ENCODE measurements around the gene IFITM1. TPM values are rescaled to one million over a fixed set of nuclear protein-coding genes. Genes with fewer than 3 reads are reported as not detected.
A peak's percentile ranks its signal among the peaks of the same experiment; 100 is the strongest.

The IFITM1 gene
- total and polyA plus RNA-seq, 2 of the 4 experiments (the other 2 are of a cell fraction) = 24.2 to 68.9 TPM

DNA sequence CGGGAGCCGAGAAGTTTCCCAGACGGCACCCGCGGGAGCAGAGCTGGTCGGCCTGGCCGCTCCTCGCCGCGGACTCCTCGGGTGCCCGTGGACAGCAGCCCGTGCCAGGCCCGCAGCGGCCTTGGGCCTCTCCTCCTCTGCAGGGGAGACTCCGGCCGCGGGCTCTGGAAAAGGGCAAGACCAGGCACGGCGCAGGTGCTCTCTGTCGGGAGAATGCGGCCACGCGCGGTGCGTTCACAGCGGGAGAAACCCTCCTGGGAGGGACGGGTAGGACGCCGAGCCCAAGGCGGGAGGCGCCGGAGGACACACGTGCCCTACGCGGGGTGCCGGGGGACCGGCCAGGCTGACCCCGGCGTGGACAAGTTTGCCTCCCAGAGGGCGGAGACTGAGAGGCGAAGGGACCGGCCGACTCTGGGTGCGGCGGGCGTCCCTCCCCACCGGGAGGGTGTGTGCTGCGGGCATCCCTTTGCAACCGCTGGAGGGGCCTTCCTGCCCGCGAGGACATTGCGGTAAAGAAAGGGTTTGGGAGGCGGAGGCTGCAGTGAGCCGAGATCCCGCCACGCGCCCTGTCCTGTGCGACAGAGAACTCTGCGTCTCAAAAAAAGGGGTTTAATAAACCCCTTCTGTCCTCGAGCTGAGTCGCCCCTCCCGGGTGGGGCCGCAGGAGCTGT, 2.3 kb downstream of the IFITM1 start:
- Histone ChIP-seq H2BK20ac (ENCODE audit: low read depth, low read length) (no peak overlapping the region), H3K4ac (ENCODE audit: low read depth, low read length) (no peak overlapping the region), H3K79me1 (ENCODE audit: low read depth in 1 of 2, low read length in 2 of 2) (peaks cover 5 to 40% of the 10 kb centered on the region in 2 experiments; a peak in 3 of 4 replicates), H3K36me3 (ENCODE audit: control insufficient read depth, insufficient read depth, low read length) (peaks cover 6% of the 10 kb centered on the region; the same call in 1 of the 2 replicates), H2BK120ac (ENCODE audit: low read depth, low read length) (no peak overlapping the region), H2BK15ac (ENCODE audit: low read depth, low read length) (no peak overlapping the region), H3K4me1 (ENCODE audit: control insufficient read depth, insufficient read depth, low read length) (peaks cover 24% of the 10 kb centered on the region), H4K8ac (ENCODE audit: low read depth in 2 of 2, low read length in 2 of 2) (no peak overlapping the region), H3K27ac (ENCODE audit: insufficient read depth, low read length) (no peak overlapping the region), H3K56ac (ENCODE audit: extremely low read depth, insufficient read depth, low read length) (no peak overlapping the region), H4K5ac (ENCODE audit: low read depth, low read length) (no peak overlapping the region), H2AK5ac (ENCODE audit: low read depth, low read length) (no peak overlapping the region; the same call in 1 of the 2 replicates), H2AFZ (replicated peaks; ENCODE audit: low read length, poor library complexity) (peak overlapping the region; percentile 71), H3K9ac (ENCODE audit: low read depth, low read length) (no peak overlapping the region), H3K9me3 (ENCODE audit: control insufficient read depth, insufficient read depth, low read length) (no peaks in the 10 kb centered on the region), H4K20me1 (ENCODE audit: insufficient read depth, low read length) (peaks cover 10% of the 10 kb centered on the region; the same call in 1 of the 2 replicates), H3K14ac (replicated peaks; ENCODE audit: low read depth, low read length) (no peak overlapping the region), H3K27me3 (ENCODE audit: control insufficient read depth, insufficient read depth, low read length) (no peaks in the 10 kb centered on the region), H3K23ac (ENCODE audit: low read depth, low read length) (no peak overlapping the region), H3K9me1 (ENCODE audit: insufficient read depth, low read length) (0 out of 2 replicates have a peak, but pooled peaks cover 3% of the 10 kb centered on the region), H3K18ac (ENCODE audit: low read depth, low read length) (no peak overlapping the region), H3K4me2 (ENCODE audit: low read depth, low read length) (peak overlapping the region; percentile 5; the same call in 1 of the 2 replicates), H3K4me3 (ENCODE audit: insufficient read depth, low read depth, low read length) (peak overlapping the region; percentile 8; the same call in 1 of the 2 replicates), H2AK9ac (replicated peaks; ENCODE audit: low read depth, low read length, poor library complexity) (no peak overlapping the region), H4K91ac (ENCODE audit: insufficient read depth, low read depth, low read length) (no peak overlapping the region), H2BK5ac (ENCODE audit: low read depth, low read length, poor library complexity, severe bottlenecking) (no peak overlapping the region)
- BruUV-seq (replicated peaks) = no TSS peak
- no peak for DNase-seq
- dilution Hi-C loops (cut with HindIII; ENCODE audit: low sequenced_read_pairs, unreplicated experiment) (no loop called here), in situ Hi-C loops (cut with MboI; ENCODE audit: low sequenced_read_pairs) (no loop called here), intact Hi-C loops (cut with micrococcal nuclease) (no loop called here)
- 63% methylated on average over 35 of the region's 64 CpGs; no CpG with 5 or more reads in 1 of the 2 experiments for WGBS, 2 experiments (ENCODE audit: extremely low coverage in 2 of 2, insufficient read length in 1 of 2)
- ChIA-PET POLR2A (ENCODE audit: unreplicated experiment) (interaction anchor here (1.0 kb wide), 1 partner anchor 36 kb away, joined by 4 read pairs; no protein-coding TSS in a partner anchor), CTCF (no interaction called here)
- ATAC-seq (ENCODE audit: low read depth) = no peak
- no peak for TF ChIP-seq FOS (IDR thresholded peaks at IDR 0.05; ENCODE audit: low read depth, low read length)
- TF ChIP-seq SMC3 (IDR thresholded peaks at IDR 0.05; ENCODE audit: low read depth, low read length) = no peak
- TF ChIP-seq MAFK (IDR thresholded peaks at IDR 0.05; ENCODE audit: low read depth, low read length) = no peak
- TF ChIP-seq BHLHE40 (IDR thresholded peaks at IDR 0.05; ENCODE audit: low read depth, low read length) = no peak
- TF ChIP-seq RFX5 (IDR thresholded peaks at IDR 0.05; ENCODE audit: low read depth, low read length) = no peak
- TF ChIP-seq, protein P1, sequence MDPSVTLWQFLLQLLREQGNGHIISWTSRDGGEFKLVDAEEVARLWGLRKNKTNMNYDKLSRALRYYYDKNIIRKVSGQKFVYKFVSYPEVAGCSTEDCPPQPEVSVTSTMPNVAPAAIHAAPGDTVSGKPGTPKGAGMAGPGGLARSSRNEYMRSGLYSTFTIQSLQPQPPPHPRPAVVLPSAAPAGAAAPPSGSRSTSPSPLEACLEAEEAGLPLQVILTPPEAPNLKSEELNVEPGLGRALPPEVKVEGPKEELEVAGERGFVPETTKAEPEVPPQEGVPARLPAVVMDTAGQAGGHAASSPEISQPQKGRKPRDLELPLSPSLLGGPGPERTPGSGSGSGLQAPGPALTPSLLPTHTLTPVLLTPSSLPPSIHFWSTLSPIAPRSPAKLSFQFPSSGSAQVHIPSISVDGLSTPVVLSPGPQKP (IDR thresholded peaks at IDR 0.05; ENCODE audit: borderline replicate concordance, low read depth, low read length) = no peak
- TF ChIP-seq, protein P2, sequence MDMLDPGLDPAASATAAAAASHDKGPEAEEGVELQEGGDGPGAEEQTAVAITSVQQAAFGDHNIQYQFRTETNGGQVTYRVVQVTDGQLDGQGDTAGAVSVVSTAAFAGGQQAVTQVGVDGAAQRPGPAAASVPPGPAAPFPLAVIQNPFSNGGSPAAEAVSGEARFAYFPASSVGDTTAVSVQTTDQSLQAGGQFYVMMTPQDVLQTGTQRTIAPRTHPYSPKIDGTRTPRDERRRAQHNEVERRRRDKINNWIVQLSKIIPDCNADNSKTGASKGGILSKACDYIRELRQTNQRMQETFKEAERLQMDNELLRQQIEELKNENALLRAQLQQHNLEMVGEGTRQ (IDR thresholded peaks at IDR 0.05; ENCODE audit: low read depth, low read length) = no peak
- no peak for TF ChIP-seq RAD21 (IDR thresholded peaks at IDR 0.05; ENCODE audit: low read length)
- no peak for TF ChIP-seq POLR2A (IDR thresholded peaks at IDR 0.05; ENCODE audit: low read depth, low read length)
- TF ChIP-seq MXI1 (IDR thresholded peaks at IDR 0.05; ENCODE audit: borderline replicate concordance, low read depth, low read length) = no peak
- no peak for TF ChIP-seq NFE2L2 (IDR thresholded peaks at IDR 0.05; ENCODE audit: low read depth, low read length)
- no peak for TF ChIP-seq RCOR1 (IDR thresholded peaks at IDR 0.05; ENCODE audit: insufficient replicate concordance, low read length)
- TF ChIP-seq CHD1 (IDR thresholded peaks at IDR 0.05; ENCODE audit: low read depth, low read length) = no peak
- TF ChIP-seq MAZ (IDR thresholded peaks at IDR 0.05; ENCODE audit: borderline replicate concordance, low read depth, low read length) = no peak
- TF ChIP-seq CEBPB (IDR thresholded peaks at IDR 0.05; ENCODE audit: low read depth, low read length) = no peak

Data from IMR-90 (cell line).